CD14-positive monocyte (primary cell): Measurements from ENCODE around the gene NLRC3. TPM values are rescaled to one million over a fixed set of nuclear protein-coding genes. Genes with fewer than 3 reads are reported as not detected.

Experiments used
- DNase-seq, 3 donors: peaks; one replicate each; pipeline ENCODE4 v3.0.0-alpha.2; 2011 to 2022
- H2AFZ ChIP-seq: 2 replicates; pipeline ENCODE4 v1.6.0; 2012; ENCODE audit warnings: mild to moderate bottlenecking, low read depth, low read length, inconsistent platforms; ENCODE audit not compliant: insufficient read depth, poor library complexity, severe bottlenecking
- H3K27ac ChIP-seq, 2 donors: 1 replicate in 1 of 2; 2 replicates in 1 of 2; pipeline ENCODE4 v1.5.1; 2012 to 2013; ENCODE audit warnings: low read length in 2 of 2, control low read depth in 1 of 2, inconsistent platforms in 1 of 2, low read depth in 1 of 2, mild to moderate bottlenecking in 1 of 2
- H3K27me3 ChIP-seq, 2 donors: one replicate each; pipeline versions ENCODE4 v1.6.0 to v1.6.1; 2011 to 2013; ENCODE audit warnings: low read length in 2 of 2; ENCODE audit not compliant: control insufficient read depth in 2 of 2, insufficient read depth in 2 of 2
- H3K36me3 ChIP-seq, 2 donors: replicated peaks in 1 of 2; 1 replicate in 1 of 2; 2 replicates in 1 of 2; pipeline versions ENCODE4 v1.5.1 to v1.6.1; 2012 to 2013; ENCODE audit warnings: low read length in 2 of 2, control low read depth in 1 of 2, inconsistent platforms in 1 of 2, mild to moderate bottlenecking in 1 of 2; ENCODE audit not compliant: insufficient read depth in 2 of 2, control insufficient read depth in 1 of 2
- H3K4me1 ChIP-seq, 2 donors: 1 replicate in 1 of 2; 2 replicates in 1 of 2; pipeline versions ENCODE4 v1.5.1 to v1.6.1; 2012 to 2013; ENCODE audit warnings: low read length in 2 of 2, control low read depth in 1 of 2, inconsistent platforms in 1 of 2, mild to moderate bottlenecking in 1 of 2, moderate library complexity in 1 of 2; ENCODE audit not compliant: insufficient read depth in 2 of 2, control insufficient read depth in 1 of 2
- H3K4me2 ChIP-seq: replicated peaks from 2 replicates; pipeline ENCODE3; 2012; ENCODE audit warnings: low read length, moderate library complexity, mild to moderate bottlenecking; ENCODE audit not compliant: poor library complexity, severe bottlenecking; ENCODE audit errors: extremely low read depth
- H3K4me3 ChIP-seq, 3 experiments: fragments of 200-600 bp in 1 of 3; sonication (generic) in 1 of 3; replicated peaks in 1 of 3; 1 replicate in 2 of 3; 2 replicates in 1 of 3; pipeline ENCODE4 v1.5.1; 2011 to 2013; ENCODE audit warnings: low read length in 3 of 3, mild to moderate bottlenecking in 3 of 3, control low read depth in 2 of 3, low read depth in 2 of 3, inconsistent platforms in 1 of 3, moderate library complexity in 1 of 3
- H3K79me2 ChIP-seq: 2 replicates; pipeline ENCODE4 v1.6.0; 2012; ENCODE audit warnings: mild to moderate bottlenecking, control low read depth, inconsistent platforms, low read length, moderate library complexity; ENCODE audit not compliant: insufficient read depth
- H3K9ac ChIP-seq: 2 replicates; pipeline ENCODE4 v1.6.0; 2017; ENCODE audit warnings: low read length, mild to moderate bottlenecking; ENCODE audit not compliant: insufficient read depth, poor library complexity, severe bottlenecking
- H3K9me3 ChIP-seq, 2 donors: replicated peaks in 1 of 2; 1 replicate in 1 of 2; 2 replicates in 1 of 2; pipeline versions ENCODE4 v1.5.1 to v1.6.1; 2012 to 2013; ENCODE audit warnings: low read length in 2 of 2, control low read depth in 1 of 2; ENCODE audit not compliant: control insufficient read depth in 1 of 2, insufficient read depth in 1 of 2
- H4K20me1 ChIP-seq: 2 replicates; pipeline ENCODE4 v1.6.0; 2012; ENCODE audit warnings: mild to moderate bottlenecking, low read length, control low read depth, moderate library complexity; ENCODE audit not compliant: insufficient read depth
- H3K27ac Mint-ChIP-seq, 7 donors: one replicate each; pipeline ENCODE4 v1.8.0; 2020; ENCODE audit warnings: mild to moderate bottlenecking in 7 of 7, mixed read lengths in 7 of 7, moderate library complexity in 6 of 7, inconsistent platforms in 2 of 7
- H3K27me3 Mint-ChIP-seq, 3 donors: one replicate each; pipeline ENCODE4 v1.8.0; 2021 to 2022; ENCODE audit warnings: low read depth in 3 of 3, mild to moderate bottlenecking in 3 of 3, mixed read lengths in 3 of 3, moderate library complexity in 3 of 3, inconsistent platforms in 1 of 3
- H3K36me3 Mint-ChIP-seq, 2 donors: one replicate each; pipeline ENCODE4 v1.8.0; 2020; ENCODE audit warnings: mixed read lengths in 2 of 2, inconsistent platforms in 1 of 2, mild to moderate bottlenecking in 1 of 2
- H3K4me1 Mint-ChIP-seq: one replicate; pipeline ENCODE4 v1.8.0; 2020; ENCODE audit warnings: mild to moderate bottlenecking, mixed read lengths
- H3K4me3 Mint-ChIP-seq, 2 donors: one replicate each; pipeline ENCODE4 v1.8.0; 2020; ENCODE audit warnings: mild to moderate bottlenecking in 2 of 2, mixed read lengths in 2 of 2, moderate library complexity in 1 of 2
- H3K9me3 Mint-ChIP-seq, 7 donors: one replicate each; pipeline ENCODE4 v1.8.0; 2020 to 2022; ENCODE audit warnings: mixed read lengths in 7 of 7, mild to moderate bottlenecking in 6 of 7, moderate library complexity in 6 of 7, inconsistent platforms in 2 of 7
- CTCF ChIP-seq: fragments of 200-600 bp; IDR thresholded peaks from one replicate; pipeline ENCODE4 v1.8.0; 2022; ENCODE audit warnings: antibody characterized with exemption, mild to moderate bottlenecking
- WGBS: methylation state at CpG from one replicate; pipeline ENCODE4 v1.1.5; 2013; ENCODE audit warnings: missing lambda C conversion rate; ENCODE audit not compliant: insufficient coverage; 5-methylcytosine and 5-hydroxymethylcytosine counted together
- intact Hi-C, 2 donors: fragments of 100-400 bp; cut with micrococcal nuclease; formaldehyde crosslinking; loops; one replicate each; pipeline versions ENCODE4 v1.15.0 to v1.15.1; 2023
- polyA plus RNA-seq, 3 donors: library from polyadenylated mRNA; depleted of rRNA in 1 of 3; unstranded in 2 of 3; stranded (reverse) in 1 of 3; fragments of 300-500 nt in 2 of 3; fragments of >200 nt in 1 of 3; fragmentation: Illumina TruSeq in 2 of 3; gene quantifications; 1 replicate in 2 of 3; 2 replicates in 1 of 3; pipeline ENCODE4 v1.2.3, GENCODE V29; 2012 to 2021

Gene NLRC3
- polyA plus RNA-seq, 3 donors: 0.03 to 0.07 (median 0.06) TPM

- Mint-ChIP-seq H3K4me3 (no peak overlapping the region), H3K9me3 (peaks cover 0 to 3% (median 0%) of the 10 kb centered on the region in 7 donors), H3K36me3 (no peaks in the 10 kb centered on the region), H3K27ac (no peak overlapping the region), H3K4me1 (no peaks in the 10 kb centered on the region), H3K27me3 (peaks cover 0 to 9% (median 3%) of the 10 kb centered on the region in 3 donors)
- H2AFZ ChIP-seq: no peak overlapping the region
- H3K4me1 ChIP-seq: no peaks in the 10 kb centered on the region
- intact Hi-C loops: no loop called here
- WGBS: 97% methylated on average over 15 of the region's 16 CpGs
- no peak for DNase-seq
- no peak overlapping the region for H3K27ac ChIP-seq
- H3K4me3 ChIP-seq: no peak overlapping the region
- no peak overlapping the region for H3K9ac ChIP-seq
- H3K36me3 ChIP-seq: no peaks in the 10 kb centered on the region
- no peaks in the 10 kb centered on the region for H3K79me2 ChIP-seq
- no peak overlapping the region for H3K4me2 ChIP-seq
- no peaks in the 10 kb centered on the region for H4K20me1 ChIP-seq
- H3K9me3 ChIP-seq: no peaks in the 10 kb centered on the region
- no peak for TF ChIP-seq CTCF
- no peaks in the 10 kb centered on the region for H3K27me3 ChIP-seq
These were observed 82.7 kb downstream of the NLRC3 start for GRCh38 chr16:3494386-3494973.

GRCh38 chr16:3492356-3492755 is 84.8 kb downstream of the NLRC3 start:
- Mint-ChIP-seq H3K4me3 (no peak overlapping the region), H3K27ac (no peak overlapping the region), H3K27me3 (peaks cover 0 to 6% (median 0%) of the 10 kb centered on the region in 3 donors), H3K36me3 (peaks cover 3 to 6% of the 10 kb centered on the region in 2 donors), H3K4me1 (no peaks in the 10 kb centered on the region), H3K9me3 (peaks cover 0 to 3% (median 0%) of the 10 kb centered on the region in 7 donors)
- Histone ChIP-seq H2AFZ (no peak overlapping the region), H3K9me3 (no peaks in the 10 kb centered on the region), H3K4me2 (no peak overlapping the region), H3K4me3 (no peak overlapping the region), H3K27me3 (no peaks in the 10 kb centered on the region), H3K36me3 (peaks cover 5 to 7% of the 10 kb centered on the region in 2 donors), H3K27ac (no peak overlapping the region), H4K20me1 (peaks cover under 1% of the 10 kb centered on the region), H3K79me2 (no peaks in the 10 kb centered on the region), H3K4me1 (no peaks in the 10 kb centered on the region), H3K9ac (no peak overlapping the region)
- no peak for DNase-seq
- intact Hi-C loops: no loop called here
- TF ChIP-seq CTCF: no peak
- WGBS: 97% methylated on average over 9 of the region's 10 CpGs
